IPS DF 6.9 (cell line): ENCODE measurements around the gene TJP2.
"Not testable (repeated sequence)": the region's sequence is repeated elsewhere in the genome, so short reads cannot be mapped to it uniquely, and the experiment has no call there.

ENCODE experiments used
- DNase-seq: peaks from one replicate; pipeline ENCODE4 v3.0.0-alpha.2; 2013; ENCODE audit warnings: low read depth, low spot score
- H3K27ac ChIP-seq: one replicate; pipeline ENCODE4 v1.5.1; 2013; ENCODE audit warnings: low read length, control low read depth
- H3K27me3 ChIP-seq: 2 replicates; pipeline ENCODE4 v1.6.1; 2013; ENCODE audit warnings: mild to moderate bottlenecking, low read length; ENCODE audit not compliant: control insufficient read depth, insufficient read depth
- H3K36me3 ChIP-seq: 2 replicates; pipeline ENCODE4 v1.6.1; 2013; ENCODE audit warnings: low read length; ENCODE audit not compliant: control insufficient read depth, insufficient read depth
- H3K4me1 ChIP-seq: 2 replicates; pipeline ENCODE4 v1.6.1; 2013; ENCODE audit warnings: low read length; ENCODE audit not compliant: control insufficient read depth, insufficient read depth
- H3K4me3 ChIP-seq: 2 replicates; pipeline ENCODE4 v1.5.1; 2013; ENCODE audit warnings: mild to moderate bottlenecking, low read length
- H3K9me3 ChIP-seq: 2 replicates; pipeline ENCODE4 v1.6.1; 2013; ENCODE audit warnings: low read length, inconsistent platforms; ENCODE audit not compliant: control insufficient read depth, insufficient read depth
- WGBS: extraction: QIAGEN DNeasy Blood & Tissue Kit; methylation state at CpG from one replicate; pipeline ENCODE4 v1.1.7; 2013; ENCODE audit warnings: mixed read lengths, missing lambda C conversion rate; ENCODE audit not compliant: insufficient read length, insufficient coverage; 5-methylcytosine and 5-hydroxymethylcytosine counted together

Gene TJP2

DNA sequence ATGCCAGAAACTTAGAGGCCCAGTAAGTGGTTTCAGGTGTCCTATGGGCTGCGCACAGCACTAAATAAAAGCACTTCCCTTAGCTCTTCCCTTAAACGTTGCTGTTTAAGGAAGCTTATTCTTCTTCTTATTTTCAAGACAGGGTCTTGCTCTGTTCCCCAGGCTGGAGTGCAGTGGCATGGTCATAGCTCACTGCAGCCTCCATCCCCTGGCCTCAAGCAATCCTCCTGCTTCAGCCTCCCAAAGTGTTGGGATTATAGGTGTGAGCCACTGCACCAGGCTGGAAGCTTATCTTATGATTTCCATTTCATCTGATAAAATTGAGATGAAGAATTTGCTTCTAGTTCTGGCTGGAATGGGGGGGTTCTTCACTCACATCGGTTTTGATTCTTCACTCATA is 15.6 kb upstream of the TJP2 start:
- no peak overlapping the region for H3K4me3 ChIP-seq
- no peaks in the 10 kb centered on the region; the same call in 1 of the 2 replicates for H3K36me3 ChIP-seq
- no peaks in the 10 kb centered on the region for H3K27me3 ChIP-seq
- no CpG with 5 or more reads among the region's 3 CpGs for WGBS
- no peak for DNase-seq
- H3K9me3 ChIP-seq, result no peaks in the 10 kb centered on the region
- H3K27ac ChIP-seq, result no peak overlapping the region
- no peaks in the 10 kb centered on the region for H3K4me1 ChIP-seq

DNA sequence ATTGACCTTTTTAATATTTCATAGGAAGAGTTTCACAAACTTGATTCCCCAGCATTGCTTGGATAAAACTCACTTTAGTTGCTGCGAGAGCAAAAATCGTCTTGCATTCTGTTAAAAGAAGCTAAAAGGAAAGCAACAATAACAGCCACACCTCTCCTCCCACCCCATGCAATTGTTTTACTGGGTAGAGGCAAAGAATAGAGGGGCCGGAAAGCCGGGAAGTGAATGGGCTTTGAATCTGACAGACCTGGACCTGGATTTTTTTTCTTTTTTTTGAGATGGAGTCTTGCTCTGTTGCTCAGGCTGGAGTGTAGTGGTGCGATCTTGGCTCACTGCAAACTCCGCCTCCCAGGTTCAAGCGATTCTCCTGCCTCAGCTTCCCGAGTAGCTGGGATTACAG is 9.5 kb upstream of the TJP2 start:
- H3K4me1 ChIP-seq, DNase-seq: not testable (repeated sequence)
- no CpG with 5 or more reads among the region's 8 CpGs for WGBS

DNA sequence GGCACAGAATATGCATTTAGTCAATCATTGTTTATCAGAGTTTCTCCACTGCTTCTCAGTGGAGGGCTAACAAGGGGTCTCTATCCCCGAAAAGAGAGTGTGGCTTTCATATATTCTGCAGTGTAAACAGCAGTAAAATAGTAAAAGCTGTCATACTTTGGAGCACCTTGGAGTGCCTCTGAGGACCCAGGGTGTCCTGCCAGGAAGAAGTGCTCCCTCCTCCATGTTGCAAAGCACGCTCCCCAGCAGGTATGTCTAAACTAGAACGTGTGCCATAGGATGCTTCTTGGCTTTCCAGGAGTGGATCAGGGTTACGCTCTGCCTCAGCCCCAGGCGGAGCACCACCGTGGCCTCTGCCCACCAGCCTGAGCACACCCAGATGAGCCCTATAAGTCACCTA is 8.5 kb upstream of the TJP2 start:
- Histone ChIP-seq H3K27ac (no peak overlapping the region), H3K36me3 (no peaks in the 10 kb centered on the region), H3K9me3 (no peaks in the 10 kb centered on the region)

More for the DNA sequence above, 9.5 kb upstream of the TJP2 start:
- not testable (repeated sequence) for H3K9me3 ChIP-seq, H3K36me3 ChIP-seq, H3K27ac ChIP-seq, H3K4me3 ChIP-seq, H3K27me3 ChIP-seq

DNA sequence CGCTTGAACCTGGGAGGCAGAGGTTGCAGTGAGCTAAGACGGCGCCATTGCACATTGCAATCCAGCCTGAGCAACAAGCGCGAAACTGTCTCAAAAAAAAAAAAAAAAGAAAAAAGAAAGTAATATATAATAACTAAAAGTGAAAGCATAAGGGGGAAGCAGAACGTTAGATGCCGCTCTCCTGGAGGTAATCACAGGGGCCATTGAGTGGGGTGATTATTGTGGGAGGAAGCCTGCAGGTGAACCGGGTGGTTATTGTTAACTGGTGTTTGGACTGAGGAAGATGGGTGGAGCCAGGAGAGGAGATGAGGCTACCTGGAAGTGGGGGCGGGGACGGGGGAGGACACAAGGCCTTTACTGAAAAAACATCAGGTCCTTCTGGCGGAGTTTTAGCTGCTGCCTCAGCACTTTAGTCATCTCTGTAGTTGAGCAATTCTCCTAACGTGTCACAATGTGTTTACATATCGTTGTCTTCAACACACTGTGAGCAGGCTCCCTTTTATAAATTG is 5.3 kb upstream of the TJP2 start:
- Histone ChIP-seq H3K4me1 (no peaks in the 10 kb centered on the region; the same call in 1 of the 2 replicates), H3K27ac (no peak overlapping the region)
- no CpG with 5 or more reads among the region's 13 CpGs for WGBS

More for the DNA sequence above, 8.5 kb upstream of the TJP2 start:
- DNase-seq, result no peak
- no peaks in the 10 kb centered on the region for H3K27me3 ChIP-seq
- WGBS, result no CpG with 5 or more reads among the region's 6 CpGs
- H3K4me3 ChIP-seq, result no peak overlapping the region
- no peaks in the 10 kb centered on the region; the same call in 1 of the 2 replicates for H3K4me1 ChIP-seq

DNA sequence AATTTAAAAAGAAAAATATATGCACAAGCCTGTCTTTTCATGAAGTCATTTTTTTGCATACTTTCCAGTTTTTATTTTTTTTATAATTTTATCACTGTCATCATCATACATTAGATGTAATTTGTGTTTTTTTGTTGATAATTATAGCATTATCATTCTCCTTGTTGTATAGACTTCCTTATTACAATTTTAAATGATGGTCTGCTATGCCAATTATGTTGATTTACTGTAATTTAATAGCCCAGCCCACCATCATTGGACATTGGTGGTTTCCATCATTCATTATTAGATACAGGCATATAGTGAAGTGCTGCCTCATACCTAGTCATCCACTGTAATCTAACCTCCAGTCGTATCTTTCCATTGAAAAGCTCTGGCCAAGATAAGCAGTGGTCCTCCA is 3.8 kb upstream of the TJP2 start:
- WGBS, result no CpG with 5 or more reads among the region's 1 CpG
- no peak overlapping the region for H3K27ac ChIP-seq
- H3K4me3 ChIP-seq, result no peak overlapping the region
- no peaks in the 10 kb centered on the region for H3K9me3 ChIP-seq
- peaks cover 1% of the 10 kb centered on the region; the same call in 1 of the 2 replicates for H3K4me1 ChIP-seq
- no peak for DNase-seq
- H3K36me3 ChIP-seq, result no peaks in the 10 kb centered on the region; the same call in 1 of the 2 replicates
- H3K27me3 ChIP-seq, result no peaks in the 10 kb centered on the region

More for the DNA sequence above, 5.3 kb upstream of the TJP2 start:
- Histone ChIP-seq H3K27me3 (no peaks in the 10 kb centered on the region), H3K9me3 (no peaks in the 10 kb centered on the region), H3K4me3 (no peak overlapping the region), H3K36me3 (no peaks in the 10 kb centered on the region; the same call in 1 of the 2 replicates)
- no peak for DNase-seq

DNA sequence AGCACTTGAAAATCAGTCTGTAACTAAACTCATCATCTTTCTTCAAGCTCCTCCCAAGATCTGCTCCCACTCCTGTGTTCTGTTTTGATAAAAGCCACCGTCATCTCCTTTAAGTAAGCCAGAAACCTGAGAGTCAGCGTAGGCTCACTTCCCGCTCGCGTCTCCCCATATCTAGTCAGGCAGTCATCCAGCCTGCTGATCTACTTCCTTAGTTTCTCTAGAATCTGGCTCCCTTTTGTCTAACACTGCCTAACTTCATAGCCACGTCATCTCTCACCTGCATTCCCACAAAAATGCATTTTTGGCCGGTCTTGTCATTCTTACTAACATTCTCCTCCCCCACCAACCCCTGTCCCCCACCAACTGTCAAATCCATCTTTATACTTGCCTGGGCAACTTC is 3.0 kb upstream of the TJP2 start:
- DNase-seq, result no peak
- Histone ChIP-seq H3K27me3 (no peaks in the 10 kb centered on the region), H3K27ac (no peak overlapping the region), H3K4me3 (no peak overlapping the region), H3K4me1 (peaks cover 3% of the 10 kb centered on the region; the same call in 1 of the 2 replicates), H3K9me3 (no peaks in the 10 kb centered on the region), H3K36me3 (no peaks in the 10 kb centered on the region; the same call in 1 of the 2 replicates)
- no CpG with 5 or more reads among the region's 7 CpGs for WGBS

DNA sequence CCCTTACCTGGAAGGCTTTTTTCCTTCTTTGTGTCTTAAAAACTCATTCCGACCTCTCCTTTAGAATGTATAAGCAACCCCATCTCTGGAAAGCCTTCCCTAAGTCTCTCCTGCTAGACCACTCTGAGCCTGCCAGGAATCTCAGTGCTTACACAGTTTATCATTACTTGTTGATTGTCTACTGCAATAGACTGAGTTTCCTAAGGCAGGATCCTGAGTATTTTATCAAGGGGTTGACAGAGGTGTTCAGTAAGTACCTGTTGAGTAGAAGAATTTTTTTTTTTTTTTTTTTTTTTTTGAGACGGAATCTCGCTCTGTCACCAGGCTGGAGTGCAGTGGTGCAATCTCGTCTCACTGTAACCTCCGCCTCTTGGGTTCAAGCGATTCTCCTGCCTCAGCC is 2.6 kb upstream of the TJP2 start:
- DNase-seq, result no peak
- H3K4me3 ChIP-seq, result no peak overlapping the region
- no peaks in the 10 kb centered on the region for H3K9me3 ChIP-seq
- H3K27ac ChIP-seq, result no peak overlapping the region
- H3K27me3 ChIP-seq, result no peaks in the 10 kb centered on the region
- H3K4me1 ChIP-seq, result peaks cover 3% of the 10 kb centered on the region; the same call in 1 of the 2 replicates
- WGBS, result no CpG with 5 or more reads among the region's 6 CpGs
- no peaks in the 10 kb centered on the region; the same call in 1 of the 2 replicates for H3K36me3 ChIP-seq

DNA sequence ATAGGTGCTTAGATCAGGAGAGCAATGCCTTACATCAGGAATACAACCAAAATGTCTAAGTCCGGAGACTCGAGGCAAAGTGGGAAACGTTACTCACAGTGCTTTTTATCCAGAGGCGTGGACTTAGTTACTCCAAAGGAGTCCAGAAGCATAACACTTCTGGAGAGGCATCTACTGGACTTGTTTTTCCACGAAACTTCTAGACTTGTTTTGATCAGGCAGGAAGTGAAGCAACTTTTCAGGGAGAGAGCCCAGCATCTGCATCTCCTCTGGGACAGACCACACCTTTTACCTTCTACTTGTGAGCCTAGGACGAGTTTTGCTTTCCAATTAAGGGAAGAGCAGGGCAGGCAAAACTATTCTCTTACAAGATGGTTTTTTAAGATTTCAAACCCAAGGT is 1.2 kb upstream of the TJP2 start:
- no peak overlapping the region for H3K4me3 ChIP-seq
- no CpG with 5 or more reads among the region's 6 CpGs for WGBS
- H3K27ac ChIP-seq, result no peak overlapping the region

DNA sequence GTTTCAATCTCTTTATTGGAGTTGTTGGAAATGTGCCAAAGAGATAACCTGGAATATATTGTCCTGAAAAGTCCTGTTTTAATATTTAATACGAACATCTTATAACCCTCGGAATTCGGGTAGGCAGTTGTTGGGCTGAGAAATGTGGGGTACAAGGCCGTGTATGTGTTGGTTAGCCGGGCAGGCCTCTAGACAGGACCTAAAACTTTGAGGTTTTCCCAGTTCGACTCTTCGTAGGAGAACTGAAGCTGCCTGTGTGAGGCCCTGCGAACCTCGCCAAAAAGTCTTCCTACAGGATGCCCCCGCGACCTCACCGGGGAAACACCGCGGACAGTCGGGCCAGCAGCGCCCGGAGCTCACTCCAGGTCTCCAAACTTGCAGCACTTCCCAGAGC is 583 bp upstream of the TJP2 start:
- Histone ChIP-seq H3K27ac (no peak overlapping the region), H3K27me3 (no peaks in the 10 kb centered on the region), H3K9me3 (no peaks in the 10 kb centered on the region), H3K4me1 (peaks cover 3% of the 10 kb centered on the region; the same call in 1 of the 2 replicates), H3K36me3 (no peaks in the 10 kb centered on the region; the same call in 1 of the 2 replicates), H3K4me3 (peak overlapping the region; percentile 59; the same call in 1 of the 2 replicates)
- whole genome bisulfite sequencing, result no CpG with 5 or more reads among the region's 17 CpGs
- DNase-seq, result no peak

More for the DNA sequence above, 1.2 kb upstream of the TJP2 start:
- no peaks in the 10 kb centered on the region; the same call in 1 of the 2 replicates for H3K36me3 ChIP-seq
- H3K27me3 ChIP-seq, result no peaks in the 10 kb centered on the region
- H3K4me1 ChIP-seq, result peaks cover 3% of the 10 kb centered on the region; the same call in 1 of the 2 replicates
- DNase-seq, result no peak
- H3K9me3 ChIP-seq, result no peaks in the 10 kb centered on the region

DNA sequence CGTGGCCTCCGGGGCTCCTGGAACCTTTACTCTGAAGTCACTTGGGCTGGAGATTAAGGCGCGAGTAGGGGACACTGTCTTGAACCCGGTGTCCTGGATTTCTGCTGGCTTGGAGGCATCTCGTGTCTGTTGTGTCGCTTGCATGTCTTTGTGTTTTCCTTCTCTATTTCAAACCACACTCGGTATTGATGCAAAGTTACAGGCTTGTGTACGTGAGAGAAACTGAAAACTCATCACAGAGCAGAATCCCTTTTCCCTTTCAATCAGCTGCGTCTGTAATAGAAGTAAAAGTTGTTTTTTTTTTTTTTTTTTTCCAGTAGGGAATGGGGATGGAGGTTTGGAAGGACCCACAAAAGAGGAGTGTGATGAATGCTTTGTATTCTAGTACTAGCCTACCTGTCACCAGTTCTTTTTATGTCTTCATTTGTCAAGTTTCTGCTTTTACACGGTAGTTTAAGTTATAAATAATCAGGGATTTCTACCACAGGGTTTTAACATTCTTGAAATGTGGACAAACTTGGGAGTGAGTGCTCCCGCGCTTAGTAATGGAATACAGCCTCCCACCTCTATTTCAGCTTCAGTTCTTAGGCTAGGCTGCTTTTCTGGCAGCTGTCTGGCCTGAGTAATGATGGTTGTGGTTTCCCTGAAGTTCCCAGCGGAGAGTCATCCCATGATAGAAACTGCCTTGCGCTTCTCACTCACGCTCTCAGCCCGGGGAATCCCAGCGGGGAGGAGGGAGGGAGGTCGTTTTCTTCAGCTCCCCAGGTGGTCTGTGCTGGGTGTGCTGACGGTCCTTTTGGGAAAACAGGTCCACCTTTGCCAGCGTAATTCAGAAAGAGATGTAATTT is 763 bp downstream of the TJP2 start:
- Histone ChIP-seq H3K36me3 (no peaks in the 10 kb centered on the region; the same call in 1 of the 2 replicates), H3K27ac (no peak overlapping the region), H3K9me3 (no peaks in the 10 kb centered on the region), H3K27me3 (no peaks in the 10 kb centered on the region), H3K4me1 (peaks cover 3% of the 10 kb centered on the region; the same call in 1 of the 2 replicates), H3K4me3 (peak overlapping the region; percentile 59; the same call in 1 of the 2 replicates)
- WGBS, result no CpG with 5 or more reads among the region's 21 CpGs
- DNase-seq, result no peak
